HCT116 (cell line): Measurements from ENCODE around the gene DISP1. TPM values are rescaled to one million over a fixed set of nuclear protein-coding genes. Genes with fewer than 3 reads are reported as not detected.

ENCODE experiments used
- ATAC-seq: fragments of 200-7000 bp; cut with Tn5 transposase; 2 replicates; pipeline ENCODE4 v1.9.1; 2020; ENCODE audit warnings: mild to moderate bottlenecking, moderate library complexity
- BruUV-seq: library from RNA; stranded (reverse); fragments of 400-500 nt; replicated peaks from 2 replicates; lab custom pipeline; 2021; lab: Mats Ljungman, UMichigan
- CTCF ChIA-PET: fragments of 300-600 bp; sonication (Branson Sonifier 250); formaldehyde crosslinking; loops from one replicate; lab custom pipeline; 2021; ENCODE audit warnings: antibody characterized with exemption; lab: Charles Lee
- POLR2A ChIA-PET: fragments of 300-600, 350-600 bp; sonication (Branson Sonifier 250); formaldehyde crosslinking; loops from one replicate; lab custom pipeline; 2021; ENCODE audit warnings: antibody characterized with exemption; lab: Charles Lee
- RAD21 ChIA-PET, 2 experiments: fragments of 300-600 bp; sonication (Branson Sonifier 250); formaldehyde crosslinking; loops; one replicate each; lab custom pipeline; 2023; ENCODE audit warnings: low total read pairs in 2 of 2; ENCODE audit not compliant: uncharacterized antibody in 2 of 2, unreplicated experiment in 2 of 2, low non-redundant PET in 1 of 2; lab: Charles Lee
- DNase-seq: peaks from one replicate; pipeline ENCODE4 v3.0.0-alpha.2; 2010; ENCODE audit warnings: low read depth, low spot score
- H2AFZ ChIP-seq: fragments of 200-600 bp; shearing (Covaris generic), sonication (generic); 2 replicates; pipeline ENCODE4 v1.6.1; 2017; ENCODE audit warnings: low read depth, mixed run types, mixed read lengths, antibody characterized with exemption, low read length; ENCODE audit not compliant: poor library complexity, severe bottlenecking
- H3K27ac ChIP-seq: 2 replicates; pipeline ENCODE4 v1.5.1; 2012; ENCODE audit warnings: low read depth, low read length
- H3K27me3 ChIP-seq: fragments of 200-600 bp; sonication (generic); 2 replicates; pipeline ENCODE4 v1.6.1; 2016; ENCODE audit warnings: mixed run types, low read length, mixed read lengths; ENCODE audit not compliant: insufficient read depth
- H3K36me3 ChIP-seq, 2 experiments: fragments of 200-500 bp in 1 of 2; fragments of 200-600 bp in 1 of 2; sonication (Bioruptor generic) in 1 of 2; sonication (generic) in 1 of 2; 2 replicates each; pipeline versions ENCODE4 v1.5.1 to v1.6.1; 2014 to 2016; ENCODE audit warnings: low read length in 2 of 2, inconsistent platforms in 1 of 2, mixed read lengths in 1 of 2, mixed run types in 1 of 2; ENCODE audit not compliant: insufficient read depth in 2 of 2, control insufficient read depth in 1 of 2
- H3K4me1 ChIP-seq, 2 experiments: fragments of 200-600 bp in 1 of 2; sonication (generic) in 1 of 2; 2 replicates each; pipeline versions ENCODE4 v1.5.1 to v1.6.1; 2012 to 2017; ENCODE audit warnings: low read length in 2 of 2, inconsistent platforms in 1 of 2, mild to moderate bottlenecking in 1 of 2, mixed read lengths in 1 of 2, mixed run types in 1 of 2, moderate library complexity in 1 of 2; ENCODE audit not compliant: insufficient read depth in 2 of 2, control insufficient read depth in 1 of 2
- H3K4me2 ChIP-seq: fragments of 200-600 bp; sonication (generic); 2 replicates; pipeline ENCODE4 v1.6.1; 2017; ENCODE audit warnings: mixed run types, low read length, mixed read lengths
- H3K4me3 ChIP-seq, 2 experiments: fragments of 200-600 bp in 1 of 2; sonication (generic) in 1 of 2; replicated peaks in 1 of 2; 2 replicates each; pipeline ENCODE4 v1.5.1; 2011 to 2016; ENCODE audit warnings: low read length in 2 of 2, control low read depth in 1 of 2, low read depth in 1 of 2, mild to moderate bottlenecking in 1 of 2, mixed read lengths in 1 of 2, mixed run types in 1 of 2
- H3K79me2 ChIP-seq: fragments of 200-600 bp; sonication (generic); 2 replicates; pipeline ENCODE4 v1.6.1; 2017; ENCODE audit warnings: mild to moderate bottlenecking, mixed run types, low read length, moderate library complexity, mixed read lengths; ENCODE audit not compliant: insufficient read depth
- H3K9ac ChIP-seq: fragments of 200-600 bp; sonication (generic); 2 replicates; pipeline ENCODE4 v1.6.1; 2016; ENCODE audit warnings: low read length, mixed read lengths
- H3K9me2 ChIP-seq: fragments of 200-600 bp; sonication (generic), shearing (Covaris generic); 2 replicates; pipeline ENCODE4 v1.6.1; 2017; ENCODE audit warnings: mixed run types, mild to moderate bottlenecking, moderate library complexity; ENCODE audit not compliant: insufficient read depth
- H3K9me3 ChIP-seq, 2 experiments: fragments of 200-500 bp in 1 of 2; fragments of 200-600 bp in 1 of 2; sonication (Bioruptor generic) in 1 of 2; sonication (generic) in 1 of 2; 2 replicates each; pipeline ENCODE4 v1.6.1; 2014 to 2017; ENCODE audit warnings: low read length in 2 of 2, mixed read lengths in 2 of 2, inconsistent platforms in 1 of 2, low read depth in 1 of 2, mild to moderate bottlenecking in 1 of 2, mixed run types in 1 of 2, moderate library complexity in 1 of 2; ENCODE audit not compliant: control insufficient read depth in 1 of 2, insufficient read depth in 1 of 2
- H4K20me1 ChIP-seq: fragments of 200-600 bp; sonication (generic), shearing (Covaris generic); 2 replicates; pipeline ENCODE4 v1.6.1; 2017; ENCODE audit warnings: mixed run types, mild to moderate bottlenecking, moderate library complexity; ENCODE audit not compliant: insufficient read depth
- CBX3 ChIP-seq: IDR thresholded peaks from 2 replicates; pipeline ENCODE4 v1.6.1; 2012; ENCODE audit warnings: low read depth
- EGR1 ChIP-seq: IDR thresholded peaks from 2 replicates; pipeline ENCODE4 v1.6.1; 2012; ENCODE audit warnings: low read depth
- ELF1 ChIP-seq: IDR thresholded peaks from 2 replicates; pipeline ENCODE4 v1.6.1; 2012; ENCODE audit warnings: low read depth, borderline replicate concordance
- EZH2 ChIP-seq: fragments of 200-600 bp; sonication (generic); IDR thresholded peaks from 2 replicates; pipeline ENCODE4 v1.6.1; 2017; ENCODE audit warnings: antibody characterized with exemption, mixed run types
- JUND ChIP-seq: IDR thresholded peaks from 2 replicates; pipeline ENCODE4 v1.6.1; 2012
- MAX ChIP-seq: IDR thresholded peaks from 2 replicates; pipeline ENCODE4 v1.6.1; 2012
- POLR2A ChIP-seq: IDR thresholded peaks from 2 replicates; pipeline ENCODE4 v1.7.0; 2011; ENCODE audit warnings: borderline replicate concordance; ENCODE audit not compliant: insufficient read depth, insufficient read length; ENCODE audit errors: extremely low read depth
- POLR2AphosphoS5 ChIP-seq: IDR thresholded peaks from 2 replicates; pipeline ENCODE4 v1.6.1; 2011; ENCODE audit warnings: mild to moderate bottlenecking, low read depth, low read length, moderate library complexity
- RAD21 ChIP-seq: IDR thresholded peaks from 2 replicates; pipeline ENCODE4 v1.6.1; 2012; ENCODE audit warnings: low read depth, mild to moderate bottlenecking
- SIN3A ChIP-seq: IDR thresholded peaks from 2 replicates; pipeline ENCODE4 v1.6.1; 2012; ENCODE audit warnings: low read depth
- SP1 ChIP-seq: IDR thresholded peaks from 2 replicates; pipeline ENCODE4 v1.6.1; 2012; ENCODE audit warnings: low read depth
- SRF ChIP-seq: IDR thresholded peaks from 2 replicates; pipeline ENCODE4 v1.6.1; 2012; ENCODE audit warnings: low read depth
- intact Hi-C: fragments of 100-400 bp; cut with micrococcal nuclease; formaldehyde crosslinking; loops from 2 replicates; pipeline ENCODE4 v1.10.0; 2022
- total RNA-seq: library from RNA; stranded (reverse); gene quantifications from one replicate; pipeline ENCODE4 v1.2.1, GENCODE V29; 2021; ENCODE audit not compliant: unreplicated experiment
- TF ChIP-seq, protein P1 (sequence below), 3 experiments: fragments of 200-600 bp in 1 of 3; sonication (generic) in 1 of 3; IDR thresholded peaks in 2 of 3; conservative IDR thresholded peaks in 1 of 3; 2 replicates each; pipeline ENCODE4 v1.5.1; 2012 to 2017; ENCODE audit warnings: low read depth in 2 of 3, low read length in 2 of 3, antibody characterized with exemption in 1 of 3, borderline replicate concordance in 1 of 3, control low read depth in 1 of 3, mild to moderate bottlenecking in 1 of 3, mixed read lengths in 1 of 3, mixed run types in 1 of 3, moderate library complexity in 1 of 3; ENCODE audit not compliant: insufficient read depth in 1 of 3
- TF ChIP-seq, protein P2 (sequence below): IDR thresholded peaks from 2 replicates; pipeline ENCODE4 v1.6.1; 2012
- TF ChIP-seq, protein P3 (sequence below): IDR thresholded peaks from 2 replicates; pipeline ENCODE4 v1.6.1; 2011; ENCODE audit warnings: mild to moderate bottlenecking, low read length, moderate library complexity; ENCODE audit not compliant: insufficient replicate concordance; ENCODE audit errors: extremely low read depth

The DISP1 gene
- total RNA-seq, 1 experiment from 2014 or later: 4.2 TPM

DNA sequence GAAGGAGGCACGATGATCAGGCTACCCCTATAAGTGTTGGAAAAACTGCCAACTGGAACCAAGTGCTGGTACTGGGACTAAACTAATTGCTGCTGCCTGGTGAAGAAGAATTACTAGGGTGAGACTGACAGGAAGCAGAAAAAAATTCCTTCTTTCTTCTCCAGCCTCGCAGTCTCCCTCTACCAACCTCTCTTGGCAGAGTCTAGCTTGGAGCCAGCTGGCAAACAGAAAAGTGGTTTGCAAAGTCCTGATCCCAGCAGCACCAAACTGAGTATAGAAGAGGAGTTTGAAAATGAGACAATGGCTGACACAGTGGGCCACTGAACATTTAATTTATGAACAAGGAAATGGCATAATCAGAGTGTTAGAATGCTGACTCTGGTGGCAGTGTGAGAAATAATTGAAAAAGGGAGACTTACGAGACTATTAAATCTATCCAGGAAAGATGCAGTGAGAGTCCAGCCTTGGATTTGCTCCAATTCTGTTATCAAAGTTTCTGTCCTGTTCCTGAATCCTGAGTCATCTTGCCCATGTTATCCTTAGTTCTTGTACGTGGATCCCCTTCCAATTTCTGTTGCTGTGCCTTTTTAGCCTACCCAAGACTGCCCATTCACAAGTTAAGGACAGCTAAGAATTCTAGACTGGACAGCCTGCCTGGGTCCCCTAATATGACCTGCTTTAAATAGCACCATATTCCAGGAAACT, 23.7 kb upstream of the DISP1 start:
- RAD21 ChIA-PET: no interaction called here
- Histone ChIP-seq H2AFZ (no peak overlapping the region), H3K9me2 (no peaks in the 10 kb centered on the region), H3K79me2 (no peaks in the 10 kb centered on the region), H3K4me2 (no peak overlapping the region), H3K27me3 (no peaks in the 10 kb centered on the region), H3K4me1 (no peaks in the 10 kb centered on the region), H3K4me3 (no peak overlapping the region), H4K20me1 (no peaks in the 10 kb centered on the region), H3K27ac (no peak overlapping the region), H3K9ac (no peak overlapping the region), H3K9me3 (no peaks in the 10 kb centered on the region), H3K36me3 (no peaks in the 10 kb centered on the region)
- BruUV-seq: no TSS peak
- DNase-seq (no peak), ATAC-seq (no peak)
- CTCF ChIA-PET: interaction anchor here (1.9 kb wide), 1 partner anchor 299 kb away, joined by 5 read pairs; no protein-coding TSS in a partner anchor
- intact Hi-C loops: loop anchor here (5.0 kb wide), 1 partner anchor 324 kb away; no protein-coding TSS in a partner anchor
- POLR2A ChIA-PET: no interaction called here
- TF ChIP-seq RAD21 (no peak), SIN3A (no peak), MAX (no peak), SRF (no peak), CBX3 (no peak), POLR2A (no peak), EGR1 (no peak), SP1 (no peak), JUND (no peak), EZH2 (no peak), POLR2AphosphoS5 (no peak), ELF1 (no peak)
- TF ChIP-seq, protein P1, sequence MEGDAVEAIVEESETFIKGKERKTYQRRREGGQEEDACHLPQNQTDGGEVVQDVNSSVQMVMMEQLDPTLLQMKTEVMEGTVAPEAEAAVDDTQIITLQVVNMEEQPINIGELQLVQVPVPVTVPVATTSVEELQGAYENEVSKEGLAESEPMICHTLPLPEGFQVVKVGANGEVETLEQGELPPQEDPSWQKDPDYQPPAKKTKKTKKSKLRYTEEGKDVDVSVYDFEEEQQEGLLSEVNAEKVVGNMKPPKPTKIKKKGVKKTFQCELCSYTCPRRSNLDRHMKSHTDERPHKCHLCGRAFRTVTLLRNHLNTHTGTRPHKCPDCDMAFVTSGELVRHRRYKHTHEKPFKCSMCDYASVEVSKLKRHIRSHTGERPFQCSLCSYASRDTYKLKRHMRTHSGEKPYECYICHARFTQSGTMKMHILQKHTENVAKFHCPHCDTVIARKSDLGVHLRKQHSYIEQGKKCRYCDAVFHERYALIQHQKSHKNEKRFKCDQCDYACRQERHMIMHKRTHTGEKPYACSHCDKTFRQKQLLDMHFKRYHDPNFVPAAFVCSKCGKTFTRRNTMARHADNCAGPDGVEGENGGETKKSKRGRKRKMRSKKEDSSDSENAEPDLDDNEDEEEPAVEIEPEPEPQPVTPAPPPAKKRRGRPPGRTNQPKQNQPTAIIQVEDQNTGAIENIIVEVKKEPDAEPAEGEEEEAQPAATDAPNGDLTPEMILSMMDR (IDR thresholded peaks at IDR 0.05 in 2 of 3, conservative IDR thresholded peaks at IDR 0.05 in 1 of 3; ENCODE audit: borderline replicate concordance in 1 of 3, insufficient read depth in 1 of 3, low read depth in 2 of 3, low read length in 2 of 3): no peak
- TF ChIP-seq, protein P2, sequence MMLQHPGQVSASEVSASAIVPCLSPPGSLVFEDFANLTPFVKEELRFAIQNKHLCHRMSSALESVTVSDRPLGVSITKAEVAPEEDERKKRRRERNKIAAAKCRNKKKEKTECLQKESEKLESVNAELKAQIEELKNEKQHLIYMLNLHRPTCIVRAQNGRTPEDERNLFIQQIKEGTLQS: no peak
- TF ChIP-seq, protein P3, sequence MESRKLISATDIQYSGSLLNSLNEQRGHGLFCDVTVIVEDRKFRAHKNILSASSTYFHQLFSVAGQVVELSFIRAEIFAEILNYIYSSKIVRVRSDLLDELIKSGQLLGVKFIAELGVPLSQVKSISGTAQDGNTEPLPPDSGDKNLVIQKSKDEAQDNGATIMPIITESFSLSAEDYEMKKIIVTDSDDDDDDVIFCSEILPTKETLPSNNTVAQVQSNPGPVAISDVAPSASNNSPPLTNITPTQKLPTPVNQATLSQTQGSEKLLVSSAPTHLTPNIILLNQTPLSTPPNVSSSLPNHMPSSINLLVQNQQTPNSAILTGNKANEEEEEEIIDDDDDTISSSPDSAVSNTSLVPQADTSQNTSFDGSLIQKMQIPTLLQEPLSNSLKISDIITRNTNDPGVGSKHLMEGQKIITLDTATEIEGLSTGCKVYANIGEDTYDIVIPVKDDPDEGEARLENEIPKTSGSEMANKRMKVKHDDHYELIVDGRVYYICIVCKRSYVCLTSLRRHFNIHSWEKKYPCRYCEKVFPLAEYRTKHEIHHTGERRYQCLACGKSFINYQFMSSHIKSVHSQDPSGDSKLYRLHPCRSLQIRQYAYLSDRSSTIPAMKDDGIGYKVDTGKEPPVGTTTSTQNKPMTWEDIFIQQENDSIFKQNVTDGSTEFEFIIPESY: no peak
